Measurements from ENCODE around the gene RCAN2. TPM values are rescaled to one million over a fixed set of nuclear protein-coding genes. Genes with fewer than 3 reads are reported as not detected.

Gene RCAN2
- total RNA-seq: 1 to 10 TPM in 1 of 5 experiments, not detected in 4; 1.0 TPM
- not detected for polyA plus RNA-seq
- total RNA-seq: not detected

DNA sequence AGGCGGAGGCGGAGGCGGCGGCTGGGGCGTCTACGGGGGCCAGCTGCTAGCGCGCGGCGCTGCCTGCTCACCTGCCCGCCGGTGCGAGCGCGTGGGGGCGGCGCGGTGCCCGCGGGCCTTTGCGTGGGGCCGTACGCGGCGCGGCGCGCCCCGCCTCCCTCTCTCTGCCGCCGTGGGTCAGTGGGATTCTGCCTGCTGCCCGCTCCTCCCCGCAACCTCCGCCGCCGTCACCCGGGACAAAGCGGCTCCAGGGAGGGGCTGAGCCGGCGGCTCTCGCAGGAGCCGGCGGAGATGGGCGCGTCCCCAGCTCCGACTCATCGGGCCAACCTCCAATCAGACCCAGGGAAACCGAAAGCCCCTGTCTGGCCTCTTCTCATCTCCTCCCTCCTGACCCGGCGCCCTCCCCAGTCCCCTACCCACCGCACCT, at the start of gene RCAN2:
Gene RCAN2, minus strand, starts transcription at position 249 of the 427 bp plus-strand sequence.
- DNase-seq (peak in 3 of 9 donors; percentile 0 to 11 (median 4)), ATAC-seq (peak; percentile 62)
- H3K4me1 ChIP-seq (ENCODE audit: control insufficient read depth in 2 of 2, insufficient read depth in 2 of 2, low read length in 2 of 2): no peaks in the 10 kb centered on the region
- peaks cover 0 to 6% of the 10 kb centered on the region in 2 donors for H3K27me3 ChIP-seq (ENCODE audit: control insufficient read depth in 2 of 2, insufficient read depth in 2 of 2, low read length in 2 of 2)
- H3K9me3 Mint-ChIP-seq: peaks cover 0 to 3% (median 0%) of the 10 kb centered on the region in 11 donors
- H3K9me3 ChIP-seq (ENCODE audit: control insufficient read depth in 2 of 3, low read length in 3 of 3): no peaks in the 10 kb centered on the region
- POLR2A ChIA-PET: no interaction called here
- peaks cover 68 to 89% (median 82%) of the 10 kb centered on the region in 5 donors for H3K27me3 Mint-ChIP-seq
- H3K4me3 ChIP-seq (ENCODE audit: low read length): peak within 1 kb of the TSS; percentile 31
- peaks cover 0 to 16% (median 11%) of the 10 kb centered on the region in 7 donors for H3K4me1 Mint-ChIP-seq
- intact Hi-C loops (cut with micrococcal nuclease): no loop called here
- peaks cover 0 to 4% (median 0%) of the 10 kb centered on the region in 5 donors for H3K36me3 Mint-ChIP-seq
- no peak within 1 kb of the TSS for H3K27ac ChIP-seq (ENCODE audit: low read depth, low read length)
- no peaks in the 10 kb centered on the region for H3K36me3 ChIP-seq (ENCODE audit: control insufficient read depth in 2 of 3, insufficient read depth in 3 of 3, low read length in 3 of 3)
- CTCF ChIA-PET: no interaction called here
- no peak within 1 kb of the TSS for H3K27ac Mint-ChIP-seq
- peak within 1 kb of the TSS; percentile 32 to 77 (median 70) for H3K4me3 Mint-ChIP-seq

GRCh38 chr6:46539866-46540265, 48.6 kb upstream of the RCAN2 start:
- Histone ChIP-seq H3K9me3 (ENCODE audit: control insufficient read depth in 2 of 3, low read length in 3 of 3) (no peaks in the 10 kb centered on the region), H3K4me3 (ENCODE audit: low read length) (no peak overlapping the region), H3K36me3 (ENCODE audit: control insufficient read depth in 2 of 3, insufficient read depth in 3 of 3, low read length in 3 of 3) (no peaks in the 10 kb centered on the region), H3K27ac (ENCODE audit: low read depth, low read length) (no peak overlapping the region), H3K4me1 (ENCODE audit: control insufficient read depth in 2 of 2, insufficient read depth in 2 of 2, low read length in 2 of 2) (no peaks in the 10 kb centered on the region), H3K27me3 (ENCODE audit: control insufficient read depth in 2 of 2, insufficient read depth in 2 of 2, low read length in 2 of 2) (no peaks in the 10 kb centered on the region)
- DNase-seq (no peak), ATAC-seq (no peak)
- Mint-ChIP-seq H3K4me3 (no peak overlapping the region), H3K4me1 (no peaks in the 10 kb centered on the region), H3K27ac (no peak overlapping the region), H3K9me3 (peaks cover 0 to 20% (median 7%) of the 10 kb centered on the region in 11 donors), H3K27me3 (peaks cover 0 to 55% (median 39%) of the 10 kb centered on the region in 5 donors), H3K36me3 (peaks cover 0 to 5% (median 0%) of the 10 kb centered on the region in 5 donors)
- intact Hi-C loops (cut with micrococcal nuclease): no loop called here
- POLR2A ChIA-PET: no interaction called here
- CTCF ChIA-PET: no interaction called here

DNA sequence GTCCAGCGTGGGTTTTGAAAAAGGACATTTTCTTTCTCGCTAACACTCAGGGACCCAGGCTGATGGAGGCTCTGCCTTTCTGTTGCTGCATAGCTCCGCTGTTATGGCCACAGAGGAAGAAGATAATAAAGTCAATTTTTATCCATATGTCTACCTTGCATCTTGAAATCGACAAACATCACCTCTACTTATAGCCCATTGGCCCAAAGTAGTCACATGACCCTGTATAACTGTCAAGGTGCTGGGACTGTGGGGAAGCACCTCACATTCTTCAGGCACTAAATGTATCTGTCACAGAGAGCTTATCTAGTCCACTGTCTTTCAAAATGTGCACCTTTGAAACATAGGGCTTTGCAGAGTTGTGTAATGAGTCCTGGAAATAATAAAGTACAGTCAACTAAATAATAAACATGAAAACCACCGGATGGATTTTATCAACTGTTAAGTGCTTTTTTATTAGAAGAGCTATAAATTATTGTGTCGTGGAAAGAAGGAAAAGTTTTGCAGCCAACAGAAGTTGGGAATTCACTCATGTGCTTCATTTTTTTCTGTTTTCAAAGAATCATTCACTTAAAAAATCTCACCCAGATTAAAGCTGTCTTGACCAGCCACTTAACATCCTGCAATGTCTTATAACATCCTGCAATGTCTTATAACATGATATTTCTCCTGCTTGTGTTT, 47.7 kb upstream of the RCAN2 start:
- intact Hi-C loops (cut with micrococcal nuclease): no loop called here
- no peaks in the 10 kb centered on the region for H3K36me3 ChIP-seq (ENCODE audit: control insufficient read depth in 2 of 3, insufficient read depth in 3 of 3, low read length in 3 of 3)
- H3K9me3 Mint-ChIP-seq: peaks cover 0 to 23% (median 7%) of the 10 kb centered on the region in 11 donors
- H3K4me1 ChIP-seq (ENCODE audit: control insufficient read depth in 2 of 2, insufficient read depth in 2 of 2, low read length in 2 of 2): no peaks in the 10 kb centered on the region
- ATAC-seq: no peak
- H3K27ac Mint-ChIP-seq: no peak overlapping the region
- ChIA-PET CTCF (no interaction called here), POLR2A (no interaction called here)
- H3K27ac ChIP-seq (ENCODE audit: low read depth, low read length): no peak overlapping the region
- H3K4me3 ChIP-seq (ENCODE audit: low read length): no peak overlapping the region
- no peaks in the 10 kb centered on the region for H3K9me3 ChIP-seq (ENCODE audit: control insufficient read depth in 2 of 3, low read length in 3 of 3)
- no peak overlapping the region for H3K4me3 Mint-ChIP-seq
- no peaks in the 10 kb centered on the region for H3K4me1 Mint-ChIP-seq
- no peaks in the 10 kb centered on the region for H3K27me3 ChIP-seq (ENCODE audit: control insufficient read depth in 2 of 2, insufficient read depth in 2 of 2, low read length in 2 of 2)
- DNase-seq: no peak
- H3K36me3 Mint-ChIP-seq: peaks cover 0 to 4% (median 0%) of the 10 kb centered on the region in 5 donors
- H3K27me3 Mint-ChIP-seq: peaks cover 0 to 47% (median 35%) of the 10 kb centered on the region in 5 donors

GRCh38 chr6:46530896-46531295, 39.6 kb upstream of the RCAN2 start:
- DNase-seq (no peak), ATAC-seq (no peak)
- H3K27ac ChIP-seq (ENCODE audit: low read depth, low read length): no peak overlapping the region
- H3K9me3 ChIP-seq (ENCODE audit: control insufficient read depth in 2 of 3, low read length in 3 of 3): no peaks in the 10 kb centered on the region
- POLR2A ChIA-PET: no interaction called here
- H3K27ac Mint-ChIP-seq: no peak overlapping the region
- H3K4me3 ChIP-seq (ENCODE audit: low read length): no peak overlapping the region
- H3K4me3 Mint-ChIP-seq: no peak overlapping the region
- no peaks in the 10 kb centered on the region for H3K4me1 Mint-ChIP-seq
- CTCF ChIA-PET: no interaction called here
- no peaks in the 10 kb centered on the region for H3K36me3 Mint-ChIP-seq
- H3K4me1 ChIP-seq (ENCODE audit: control insufficient read depth in 2 of 2, insufficient read depth in 2 of 2, low read length in 2 of 2): no peaks in the 10 kb centered on the region
- peaks cover 6 to 31% (median 20%) of the 10 kb centered on the region in 5 donors for H3K27me3 Mint-ChIP-seq
- H3K36me3 ChIP-seq (ENCODE audit: control insufficient read depth in 2 of 3, insufficient read depth in 3 of 3, low read length in 3 of 3): no peaks in the 10 kb centered on the region
- H3K9me3 Mint-ChIP-seq: peaks cover 0 to 13% (median 0%) of the 10 kb centered on the region in 11 donors
- intact Hi-C loops (cut with micrococcal nuclease): no loop called here
- no peaks in the 10 kb centered on the region for H3K27me3 ChIP-seq (ENCODE audit: control insufficient read depth in 2 of 2, insufficient read depth in 2 of 2, low read length in 2 of 2)

DNA sequence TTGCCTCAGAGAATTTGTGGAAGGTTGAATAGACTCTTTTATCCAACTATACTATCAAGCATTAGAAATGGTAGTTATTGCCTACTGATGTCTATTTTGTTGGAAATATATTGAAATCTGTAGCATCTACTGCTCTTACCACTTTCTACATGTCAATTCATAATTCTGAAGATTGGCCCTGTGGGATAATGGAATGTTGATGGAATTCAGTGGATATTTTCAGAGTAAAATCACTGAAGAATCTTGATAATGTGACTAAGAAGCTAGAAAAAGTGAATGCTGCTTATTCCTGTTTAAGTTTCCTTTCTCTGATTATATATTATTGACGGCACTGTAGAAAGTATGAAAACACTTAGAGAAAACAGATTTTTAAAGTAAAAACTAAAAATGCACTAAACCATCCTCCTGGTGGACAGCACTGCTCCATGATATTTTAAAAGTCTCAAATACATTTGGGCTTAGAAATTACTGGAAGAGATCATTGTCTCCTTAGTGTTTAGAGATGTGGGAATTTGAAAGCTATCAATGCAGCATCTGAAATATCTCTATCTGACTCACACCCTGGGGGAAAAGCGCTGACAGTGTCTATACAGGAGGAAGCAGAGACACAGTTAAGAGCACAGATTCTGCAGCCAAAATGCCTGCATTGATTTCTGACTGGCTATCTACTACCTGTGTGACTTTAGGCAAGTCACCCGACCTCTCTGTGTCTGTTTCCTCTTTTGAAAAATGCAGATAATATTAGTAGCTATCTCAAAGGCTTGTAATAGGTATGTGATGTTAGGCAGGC, 37.9 kb upstream of the RCAN2 start:
- Histone ChIP-seq H3K9me3 (ENCODE audit: control insufficient read depth in 2 of 3, low read length in 3 of 3) (no peaks in the 10 kb centered on the region), H3K27me3 (ENCODE audit: control insufficient read depth in 2 of 2, insufficient read depth in 2 of 2, low read length in 2 of 2) (peaks cover 0 to 3% of the 10 kb centered on the region in 2 donors), H3K4me1 (ENCODE audit: control insufficient read depth in 2 of 2, insufficient read depth in 2 of 2, low read length in 2 of 2) (no peaks in the 10 kb centered on the region), H3K27ac (ENCODE audit: low read depth, low read length) (no peak overlapping the region), H3K4me3 (ENCODE audit: low read length) (no peak overlapping the region), H3K36me3 (ENCODE audit: control insufficient read depth in 2 of 3, insufficient read depth in 3 of 3, low read length in 3 of 3) (no peaks in the 10 kb centered on the region)
- no peak for ATAC-seq
- no peak for DNase-seq
- Mint-ChIP-seq H3K9me3 (peaks cover 0 to 6% (median 0%) of the 10 kb centered on the region in 11 donors), H3K27me3 (peaks cover 9 to 34% (median 31%) of the 10 kb centered on the region in 5 donors), H3K36me3 (no peaks in the 10 kb centered on the region), H3K4me3 (no peak overlapping the region), H3K27ac (no peak overlapping the region), H3K4me1 (peaks cover 0 to 1% (median 0%) of the 10 kb centered on the region in 7 donors)
- ChIA-PET POLR2A (no interaction called here), CTCF (no interaction called here)
- intact Hi-C loops (cut with micrococcal nuclease): no loop called here

DNA sequence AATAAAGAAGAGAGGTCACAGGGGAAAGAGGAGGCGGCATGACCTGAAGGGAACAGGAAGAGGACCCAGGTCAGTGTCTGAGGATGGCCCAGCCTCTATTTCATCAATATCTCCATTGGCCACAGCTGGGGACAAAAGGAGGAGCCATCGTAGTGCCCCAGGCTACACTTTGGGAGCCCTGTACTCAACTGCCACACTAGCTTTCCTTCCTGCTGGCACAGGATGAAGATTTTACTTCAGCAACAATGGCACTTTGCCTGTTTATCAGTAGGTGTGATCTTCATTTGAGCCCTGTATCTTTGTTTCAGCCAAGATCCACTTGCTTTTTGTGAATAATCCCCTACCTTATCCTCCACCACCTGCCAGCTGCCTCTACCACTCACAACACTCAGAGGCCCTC, 35.4 kb upstream of the RCAN2 start:
- no peaks in the 10 kb centered on the region for H3K36me3 ChIP-seq (ENCODE audit: control insufficient read depth in 2 of 3, insufficient read depth in 3 of 3, low read length in 3 of 3)
- intact Hi-C loops (cut with micrococcal nuclease): no loop called here
- ATAC-seq: no peak
- no peak for DNase-seq
- no peak overlapping the region for H3K4me3 ChIP-seq (ENCODE audit: low read length)
- peaks cover 0 to 1% (median 0%) of the 10 kb centered on the region in 7 donors for H3K4me1 Mint-ChIP-seq
- no peak overlapping the region for H3K4me3 Mint-ChIP-seq
- H3K27me3 ChIP-seq (ENCODE audit: control insufficient read depth in 2 of 2, insufficient read depth in 2 of 2, low read length in 2 of 2): peaks cover 0 to 3% of the 10 kb centered on the region in 2 donors
- no peaks in the 10 kb centered on the region for H3K4me1 ChIP-seq (ENCODE audit: control insufficient read depth in 2 of 2, insufficient read depth in 2 of 2, low read length in 2 of 2)
- CTCF ChIA-PET: no interaction called here
- H3K27me3 Mint-ChIP-seq: peaks cover 12 to 32% (median 26%) of the 10 kb centered on the region in 5 donors
- no peaks in the 10 kb centered on the region for H3K36me3 Mint-ChIP-seq
- no peaks in the 10 kb centered on the region for H3K9me3 ChIP-seq (ENCODE audit: control insufficient read depth in 2 of 3, low read length in 3 of 3)
- peaks cover 0 to 1% (median 0%) of the 10 kb centered on the region in 11 donors for H3K9me3 Mint-ChIP-seq
- POLR2A ChIA-PET: no interaction called here
- H3K27ac ChIP-seq (ENCODE audit: low read depth, low read length): no peak overlapping the region
- no peak overlapping the region for H3K27ac Mint-ChIP-seq

Measured in naive thymus-derived CD4-positive, alpha-beta T cell (primary cell).